Stimulated activated naive CD8-positive, alpha-beta T cell treated with anti-CD3 and anti-CD28 coated beads, Interleukin-15, amount 100 ng/mL, for 72 hours (primary cell): Measurements from ENCODE around the gene SEMA6A.

Source experiments
- ATAC-seq: fragments of 150-1000 bp; cut with Tn5 transposase; 2 replicates; pipeline ENCODE4 v1.10.0; 2021; ENCODE audit warnings: mild to moderate bottlenecking, moderate library complexity
- DNase-seq, 2 donors: peaks; one replicate each; pipeline ENCODE4 v3.0.0; 2021 to 2022
- H3K27ac Mint-ChIP-seq, 2 donors: one replicate each; pipeline ENCODE4 v1.8.0; 2022; ENCODE audit warnings: mild to moderate bottlenecking in 2 of 2, mixed read lengths in 2 of 2, moderate library complexity in 2 of 2
- H3K27me3 Mint-ChIP-seq: one replicate; pipeline ENCODE4 v1.8.0; 2022; ENCODE audit warnings: mixed read lengths
- H3K4me1 Mint-ChIP-seq: one replicate; pipeline ENCODE4 v1.8.0; 2022; ENCODE audit warnings: mild to moderate bottlenecking, mixed read lengths
- H3K4me3 Mint-ChIP-seq, 2 donors: one replicate each; pipeline ENCODE4 v1.8.0; 2022; ENCODE audit warnings: mild to moderate bottlenecking in 2 of 2, mixed read lengths in 2 of 2, moderate library complexity in 1 of 2
- H3K9me3 Mint-ChIP-seq, 2 donors: one replicate each; pipeline ENCODE4 v1.8.0; 2022; ENCODE audit warnings: mixed read lengths in 2 of 2

SEMA6A gene

GRCh38 chr5:116506488-116506887, 68.1 kb downstream of the SEMA6A start:
- no peaks in the 10 kb centered on the region for H3K9me3 Mint-ChIP-seq

GRCh38 chr5:116504593-116505166, 69.9 kb downstream of the SEMA6A start:
- H3K4me3 Mint-ChIP-seq = no peak overlapping the region
- H3K27me3 Mint-ChIP-seq = no peaks in the 10 kb centered on the region
- H3K4me1 Mint-ChIP-seq = no peaks in the 10 kb centered on the region
- no peak for DNase-seq
- no peak for ATAC-seq
- no peak overlapping the region for H3K27ac Mint-ChIP-seq
- no peaks in the 10 kb centered on the region for H3K9me3 Mint-ChIP-seq

More at GRCh38 chr5:116506488-116506887, 68.1 kb downstream of the SEMA6A start:
- no peak for DNase-seq
- Mint-ChIP-seq H3K4me1 (no peaks in the 10 kb centered on the region), H3K27ac (no peak overlapping the region), H3K4me3 (no peak overlapping the region), H3K27me3 (no peaks in the 10 kb centered on the region)
- ATAC-seq = no peak

- Mint-ChIP-seq H3K9me3 (no peaks in the 10 kb centered on the region), H3K4me1 (no peaks in the 10 kb centered on the region), H3K4me3 (no peak overlapping the region), H3K27me3 (no peaks in the 10 kb centered on the region), H3K27ac (no peak overlapping the region)
- ATAC-seq (no peak), DNase-seq (no peak)
Observed at GRCh38 chr5:116502616-116503015, 72.0 kb downstream of the SEMA6A start.

- no peaks in the 10 kb centered on the region for H3K27me3 Mint-ChIP-seq
- H3K27ac Mint-ChIP-seq = no peak overlapping the region
- H3K4me3 Mint-ChIP-seq = no peak overlapping the region
- ATAC-seq = no peak
- no peaks in the 10 kb centered on the region for H3K4me1 Mint-ChIP-seq
- DNase-seq = no peak
- no peaks in the 10 kb centered on the region for H3K9me3 Mint-ChIP-seq
Observed at GRCh38 chr5:116502138-116502537, 72.5 kb downstream of the SEMA6A start.

- no peaks in the 10 kb centered on the region for H3K4me1 Mint-ChIP-seq
- H3K27me3 Mint-ChIP-seq = no peaks in the 10 kb centered on the region
- no peak for ATAC-seq
- H3K4me3 Mint-ChIP-seq = no peak overlapping the region
- DNase-seq = no peak
- no peak overlapping the region for H3K27ac Mint-ChIP-seq
- H3K9me3 Mint-ChIP-seq = peaks cover 0 to 7% of the 10 kb centered on the region in 2 donors
Observed at GRCh38 chr5:116498503-116499048, 76.0 kb downstream of the SEMA6A start.

GRCh38 chr5:116497631-116498030, 77.0 kb downstream of the SEMA6A start:
- Mint-ChIP-seq H3K4me3 (no peak overlapping the region), H3K9me3 (peaks cover 0 to 8% of the 10 kb centered on the region in 2 donors), H3K27ac (no peak overlapping the region), H3K4me1 (no peaks in the 10 kb centered on the region), H3K27me3 (no peaks in the 10 kb centered on the region)
- no peak for DNase-seq
- no peak for ATAC-seq

GRCh38 chr5:116495786-116496357, 78.8 kb downstream of the SEMA6A start:
- Mint-ChIP-seq H3K9me3 (peaks cover 0 to 8% of the 10 kb centered on the region in 2 donors), H3K27ac (no peak overlapping the region), H3K4me3 (no peak overlapping the region), H3K4me1 (peaks cover 14% of the 10 kb centered on the region), H3K27me3 (no peaks in the 10 kb centered on the region)
- DNase-seq (no peak), ATAC-seq (no peak)

GRCh38 chr5:116494784-116495450, 79.7 kb downstream of the SEMA6A start:
- ATAC-seq (no peak), DNase-seq (no peak)
- Mint-ChIP-seq H3K27me3 (no peaks in the 10 kb centered on the region), H3K9me3 (peaks cover 0 to 8% of the 10 kb centered on the region in 2 donors), H3K4me3 (no peak overlapping the region), H3K27ac (no peak overlapping the region), H3K4me1 (peaks cover 15% of the 10 kb centered on the region)

GRCh38 chr5:116492776-116493175, 81.8 kb downstream of the SEMA6A start:
- peaks cover 0 to 8% of the 10 kb centered on the region in 2 donors for H3K9me3 Mint-ChIP-seq
- no peak for DNase-seq

GRCh38 chr5:116492016-116492623, 82.5 kb downstream of the SEMA6A start:
- DNase-seq = peak in 1 of 2 donors; percentile 12
- Mint-ChIP-seq H3K27me3 (no peaks in the 10 kb centered on the region), H3K4me3 (no peak overlapping the region), H3K9me3 (peaks cover 0 to 8% of the 10 kb centered on the region in 2 donors), H3K27ac (peak overlapping the region in 1 of 2 donors; percentile 85), H3K4me1 (peaks cover 15% of the 10 kb centered on the region)
- ATAC-seq = peak; percentile 87

More at GRCh38 chr5:116492776-116493175, 81.8 kb downstream of the SEMA6A start:
- Mint-ChIP-seq H3K4me1 (peaks cover 15% of the 10 kb centered on the region), H3K27me3 (no peaks in the 10 kb centered on the region), H3K4me3 (no peak overlapping the region), H3K27ac (no peak overlapping the region)
- no peak for ATAC-seq

- Mint-ChIP-seq H3K4me3 (no peak overlapping the region), H3K27ac (no peak overlapping the region), H3K27me3 (no peaks in the 10 kb centered on the region), H3K4me1 (peaks cover 15% of the 10 kb centered on the region), H3K9me3 (no peaks in the 10 kb centered on the region)
- ATAC-seq (no peak), DNase-seq (no peak)
Observed at GRCh38 chr5:116488356-116489041, 86.1 kb downstream of the SEMA6A start.

- ATAC-seq (no peak), DNase-seq (no peak)
- H3K27me3 Mint-ChIP-seq = no peaks in the 10 kb centered on the region
- peaks cover 11% of the 10 kb centered on the region for H3K4me1 Mint-ChIP-seq
- no peak overlapping the region for H3K27ac Mint-ChIP-seq
- no peak overlapping the region for H3K4me3 Mint-ChIP-seq
- no peaks in the 10 kb centered on the region for H3K9me3 Mint-ChIP-seq
Observed at GRCh38 chr5:116487045-116487444, 87.6 kb downstream of the SEMA6A start.

- DNase-seq (no peak), ATAC-seq (no peak)
- Mint-ChIP-seq H3K4me3 (no peak overlapping the region), H3K9me3 (no peaks in the 10 kb centered on the region), H3K27me3 (no peaks in the 10 kb centered on the region), H3K4me1 (peaks cover 7% of the 10 kb centered on the region), H3K27ac (no peak overlapping the region)
Observed at GRCh38 chr5:116486588-116486987, 88.0 kb downstream of the SEMA6A start.

GRCh38 chr5:116484645-116485044, 90.0 kb downstream of the SEMA6A start:
- Mint-ChIP-seq H3K27ac (peak overlapping the region in 1 of 2 donors; percentile 22), H3K4me3 (no peak overlapping the region)

GRCh38 chr5:116482394-116482793, 92.2 kb downstream of the SEMA6A start:
- Mint-ChIP-seq H3K4me1 (no peaks in the 10 kb centered on the region), H3K27me3 (no peaks in the 10 kb centered on the region), H3K9me3 (peaks cover 6 to 12% of the 10 kb centered on the region in 2 donors), H3K27ac (no peak overlapping the region), H3K4me3 (no peak overlapping the region)
- DNase-seq (no peak), ATAC-seq (no peak)

More at GRCh38 chr5:116484645-116485044, 90.0 kb downstream of the SEMA6A start:
- Mint-ChIP-seq H3K27me3 (no peaks in the 10 kb centered on the region), H3K9me3 (no peaks in the 10 kb centered on the region), H3K4me1 (no peaks in the 10 kb centered on the region)
- ATAC-seq (no peak), DNase-seq (no peak)
